Sigmoid colon (tissue), 3 donors: ENCODE data around the gene UCN.

Experiments used
- POLR2A ChIP-seq, 2 donors: fragments of 450-650 bp; IDR thresholded peaks; one replicate each; pipeline ENCODE4 v1.6.1; 2016; ENCODE audit warnings: antibody characterized with exemption in 2 of 2, mild to moderate bottlenecking in 2 of 2, moderate library complexity in 2 of 2
- TF ChIP-seq, protein P1 (sequence below), 4 experiments: fragments of 450-650 bp in 3 of 4; fragments of 200-600 bp in 1 of 4; IDR thresholded peaks; one replicate each; pipeline ENCODE4 v1.5.1; 2016 to 2019; ENCODE audit warnings: antibody characterized with exemption in 4 of 4, mild to moderate bottlenecking in 3 of 4, moderate library complexity in 2 of 4

DNA sequence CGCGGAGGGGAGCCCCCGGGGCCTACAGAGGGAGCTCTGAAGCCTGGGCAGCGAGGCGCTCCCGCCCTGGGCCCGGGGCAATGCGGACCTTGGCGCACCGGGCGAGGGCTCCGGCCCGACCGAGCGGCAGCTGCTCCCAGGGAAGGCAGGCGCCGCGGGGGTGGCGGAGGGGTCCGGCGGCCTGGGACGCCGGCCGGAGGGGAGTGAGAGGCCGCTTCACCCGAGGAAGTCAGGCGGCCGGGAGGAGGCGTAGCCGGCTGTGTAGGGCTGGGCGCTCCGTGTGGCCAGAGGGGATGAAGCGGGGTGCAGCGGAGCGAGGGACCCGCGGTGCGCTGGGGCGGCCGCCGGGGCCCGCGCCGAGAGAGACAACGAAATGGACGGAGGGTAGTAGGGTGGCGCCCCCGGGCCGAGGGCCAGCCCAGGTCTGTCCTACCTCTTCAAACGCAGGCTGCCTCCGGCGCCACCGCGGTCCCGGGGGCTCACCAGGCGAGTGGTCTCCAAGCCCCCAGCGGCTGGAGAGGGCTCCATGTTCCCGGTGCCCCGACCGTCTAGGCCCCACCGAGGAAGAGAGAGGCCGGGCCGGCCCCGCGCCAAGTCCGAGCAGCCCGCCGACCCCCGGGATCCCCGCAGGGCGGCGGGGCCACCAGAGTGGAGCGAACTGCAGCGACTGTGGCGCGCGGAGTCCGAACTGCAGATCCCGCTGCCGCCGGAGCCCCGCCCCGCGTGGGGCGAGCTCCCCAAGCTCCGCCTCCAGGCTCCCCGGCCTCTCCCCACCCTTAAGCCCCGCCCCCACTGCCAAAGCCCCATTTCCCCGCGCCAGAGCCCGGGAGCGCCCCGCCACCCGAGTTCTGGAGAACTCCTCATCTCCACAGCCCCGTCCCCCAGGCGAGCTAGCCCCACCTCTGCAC, 45.6 kb downstream of the UCN start, which contains the start of gene SLC30A3:
- TF ChIP-seq, protein P1, sequence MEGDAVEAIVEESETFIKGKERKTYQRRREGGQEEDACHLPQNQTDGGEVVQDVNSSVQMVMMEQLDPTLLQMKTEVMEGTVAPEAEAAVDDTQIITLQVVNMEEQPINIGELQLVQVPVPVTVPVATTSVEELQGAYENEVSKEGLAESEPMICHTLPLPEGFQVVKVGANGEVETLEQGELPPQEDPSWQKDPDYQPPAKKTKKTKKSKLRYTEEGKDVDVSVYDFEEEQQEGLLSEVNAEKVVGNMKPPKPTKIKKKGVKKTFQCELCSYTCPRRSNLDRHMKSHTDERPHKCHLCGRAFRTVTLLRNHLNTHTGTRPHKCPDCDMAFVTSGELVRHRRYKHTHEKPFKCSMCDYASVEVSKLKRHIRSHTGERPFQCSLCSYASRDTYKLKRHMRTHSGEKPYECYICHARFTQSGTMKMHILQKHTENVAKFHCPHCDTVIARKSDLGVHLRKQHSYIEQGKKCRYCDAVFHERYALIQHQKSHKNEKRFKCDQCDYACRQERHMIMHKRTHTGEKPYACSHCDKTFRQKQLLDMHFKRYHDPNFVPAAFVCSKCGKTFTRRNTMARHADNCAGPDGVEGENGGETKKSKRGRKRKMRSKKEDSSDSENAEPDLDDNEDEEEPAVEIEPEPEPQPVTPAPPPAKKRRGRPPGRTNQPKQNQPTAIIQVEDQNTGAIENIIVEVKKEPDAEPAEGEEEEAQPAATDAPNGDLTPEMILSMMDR (IDR thresholded peaks at IDR 0.05) = no peak
- TF ChIP-seq POLR2A (IDR thresholded peaks at IDR 0.05) = no peak
